Fibroblast of lung (primary cell): Measurements from ENCODE around the gene INHBB. TPM values are rescaled to one million over a fixed set of nuclear protein-coding genes. Genes with fewer than 3 reads are reported as not detected.

Source experiments
- DNase-seq, 2 donors: peaks; one replicate each; pipeline versions ENCODE4 v3.0.0 to v3.0.0-alpha.2; 2010; ENCODE audit warnings: low read depth in 2 of 2
- H2AFZ ChIP-seq: 2 replicates; pipeline ENCODE4 v1.5.1; 2012; ENCODE audit warnings: low read length, control low read depth, inconsistent platforms
- H3K27ac ChIP-seq: 2 replicates; pipeline ENCODE4 v1.5.1; 2011; ENCODE audit warnings: low read length, control low read depth; ENCODE audit not compliant: insufficient read depth
- H3K27me3 ChIP-seq: 2 replicates; pipeline ENCODE4 v1.5.1; 2011; ENCODE audit warnings: mild to moderate bottlenecking, low read length; ENCODE audit not compliant: control insufficient read depth, insufficient read depth
- H3K36me3 ChIP-seq: 2 replicates; pipeline ENCODE4 v1.5.1; 2011; ENCODE audit warnings: low read length; ENCODE audit not compliant: control insufficient read depth, insufficient read depth
- H3K4me1 ChIP-seq: 2 replicates; pipeline ENCODE4 v1.5.1; 2011; ENCODE audit warnings: low read length; ENCODE audit not compliant: control insufficient read depth, insufficient read depth; ENCODE audit errors: extremely low read depth
- H3K4me2 ChIP-seq: 2 replicates; pipeline ENCODE4 v1.5.1; 2011; ENCODE audit warnings: low read length, control low read depth; ENCODE audit not compliant: insufficient read depth; ENCODE audit errors: extremely low read depth
- H3K4me3 ChIP-seq, 4 experiments: fragments of 200-600 bp in 1 of 4; sonication (generic) in 1 of 4; replicated peaks in 1 of 4; 2 replicates each; pipeline ENCODE4 v1.5.1; 2011 to 2016; ENCODE audit warnings: low read length in 4 of 4, low read depth in 3 of 4, mild to moderate bottlenecking in 3 of 4, control low read depth in 2 of 4, inconsistent platforms in 1 of 4, mixed read lengths in 1 of 4; ENCODE audit not compliant: insufficient read depth in 1 of 4; ENCODE audit errors: control extremely low read depth in 1 of 4
- H3K79me2 ChIP-seq: 2 replicates; pipeline ENCODE4 v1.5.1; 2012; ENCODE audit warnings: mild to moderate bottlenecking, low read length, inconsistent platforms; ENCODE audit not compliant: control insufficient read depth, insufficient read depth
- H3K9ac ChIP-seq: 2 replicates; pipeline ENCODE4 v1.5.1; 2011; ENCODE audit warnings: mild to moderate bottlenecking, low read length, control low read depth; ENCODE audit not compliant: insufficient read depth
- H3K9me3 ChIP-seq: 2 replicates; pipeline ENCODE4 v1.5.1; 2012; ENCODE audit warnings: low read depth, low read length; ENCODE audit not compliant: control insufficient read depth, insufficient read depth
- H4K20me1 ChIP-seq: 2 replicates; pipeline ENCODE4 v1.5.1; 2011; ENCODE audit warnings: low read length; ENCODE audit not compliant: control insufficient read depth, insufficient read depth; ENCODE audit errors: extremely low read depth
- CTCF ChIP-seq, 2 donors: IDR thresholded peaks in 1 of 2; conservative IDR thresholded peaks in 1 of 2; 1 replicate in 1 of 2; 2 replicates in 1 of 2; pipeline ENCODE4 v1.5.1; 2011 to 2012; ENCODE audit warnings: low read length in 2 of 2, control low read depth in 1 of 2, inconsistent platforms in 1 of 2, low read depth in 1 of 2, mild to moderate bottlenecking in 1 of 2
- EZH2 ChIP-seq: IDR thresholded peaks from 2 replicates; pipeline ENCODE4 v1.5.1; 2012; ENCODE audit warnings: low read length, control low read depth, mild to moderate bottlenecking; ENCODE audit errors: missing control alignments
- polyA plus RNA-seq, 2 donors: library from polyadenylated mRNA; depleted of rRNA in 1 of 2; stranded (reverse) in 1 of 2; unstranded in 1 of 2; fragments of >200 nt; gene quantifications; 2 replicates each; pipeline ENCODE4 v1.2.1, GENCODE V29; 2011 to 2012; ENCODE audit warnings: missing spikeins in 1 of 2
- total RNA-seq: library from RNA; depleted of rRNA; stranded (reverse); fragments of >200 nt; gene quantifications from 2 replicates; pipeline ENCODE4 v1.2.1, GENCODE V29; 2014

Gene INHBB
- total and polyA plus RNA-seq, 2 donors (not counting 1 experiment from before 2014, with no cell fraction given): 0.01 TPM; not detected in 1

GRCh38 chr2:120378605-120379004 is 32.7 kb downstream of the INHBB start:
- H3K4me3 ChIP-seq: no peak overlapping the region
- H3K27me3 ChIP-seq: peaks cover 3% of the 10 kb centered on the region
- no peak overlapping the region for H3K4me2 ChIP-seq
- H3K4me1 ChIP-seq: no peaks in the 10 kb centered on the region
- no peaks in the 10 kb centered on the region for H4K20me1 ChIP-seq
- H3K79me2 ChIP-seq: no peaks in the 10 kb centered on the region
- no peak overlapping the region for H3K9ac ChIP-seq
- H3K27ac ChIP-seq: no peak overlapping the region
- H2AFZ ChIP-seq: no peak overlapping the region
- DNase-seq: no peak
- TF ChIP-seq EZH2 (no peak), CTCF (conservative IDR thresholded peaks at IDR 0.05 in 1 of 2, IDR thresholded peaks at IDR 0.05 in 1 of 2; ENCODE audit: low read depth in 1 of 2, low read length in 2 of 2) (no peak)
- H3K36me3 ChIP-seq: no peaks in the 10 kb centered on the region
- H3K9me3 ChIP-seq: no peaks in the 10 kb centered on the region

GRCh38 chr2:120379916-120380893 is 34.3 kb downstream of the INHBB start:
- peaks cover 3% of the 10 kb centered on the region for H3K27me3 ChIP-seq
- no peaks in the 10 kb centered on the region for H4K20me1 ChIP-seq

More at GRCh38 chr2:120379916-120380893, 34.3 kb downstream of the INHBB start:
- H3K9me3 ChIP-seq: no peaks in the 10 kb centered on the region
- H3K36me3 ChIP-seq: no peaks in the 10 kb centered on the region
- no peak overlapping the region for H3K27ac ChIP-seq
- H3K4me3 ChIP-seq: no peak overlapping the region
- TF ChIP-seq CTCF (conservative IDR thresholded peaks at IDR 0.05 in 1 of 2, IDR thresholded peaks at IDR 0.05 in 1 of 2; ENCODE audit: low read depth in 1 of 2, low read length in 2 of 2) (no peak), EZH2 (no peak)
- H3K4me2 ChIP-seq: no peak overlapping the region
- DNase-seq: no peak
- H3K9ac ChIP-seq: no peak overlapping the region
- H2AFZ ChIP-seq: no peak overlapping the region
- no peaks in the 10 kb centered on the region for H3K4me1 ChIP-seq
- no peaks in the 10 kb centered on the region for H3K79me2 ChIP-seq
